Stimulated activated CD8-positive, alpha-beta memory T cell treated with anti-CD3 and anti-CD28 coated beads, Interleukin-15, amount 100 ng/mL, for 24 hours (primary cell): ENCODE data around the gene WTAP.

Experiments
- DNase-seq: peaks from one replicate; pipeline ENCODE4 v3.0.0-alpha.2; 2020; ENCODE audit warnings: low read depth

Gene WTAP

DNA sequence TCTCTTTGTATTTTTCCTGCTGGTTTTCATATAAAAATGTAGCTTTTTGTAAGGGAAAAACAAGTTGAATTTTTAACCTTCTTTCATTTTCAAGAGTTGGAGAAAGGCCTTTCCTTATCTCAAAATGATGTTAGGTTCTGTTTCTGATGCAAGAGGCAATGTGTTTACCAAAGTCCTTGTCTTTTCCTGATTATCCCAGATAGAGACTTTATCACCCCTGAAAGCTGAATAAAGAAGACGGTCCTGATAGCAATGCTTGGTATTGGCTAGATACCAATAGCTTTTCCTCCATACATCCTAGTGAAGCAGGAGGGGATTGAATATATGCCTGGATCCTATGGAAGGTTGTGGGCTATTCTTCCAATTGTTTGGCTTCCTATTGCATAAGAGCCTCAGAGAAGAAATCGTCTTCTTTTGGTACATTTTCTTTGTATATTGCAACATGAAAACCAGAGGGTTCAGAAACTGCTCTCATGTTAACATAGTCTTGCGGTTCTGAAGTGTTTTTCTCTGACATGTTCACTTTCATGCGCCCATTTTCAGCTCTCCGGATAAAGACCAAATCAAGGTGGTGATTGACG, 78.2 kb downstream of the WTAP start:
- DNase-seq, result no peak
